ENCODE measurements around the gene SNAPC4.

Gene SNAPC4, protein sequence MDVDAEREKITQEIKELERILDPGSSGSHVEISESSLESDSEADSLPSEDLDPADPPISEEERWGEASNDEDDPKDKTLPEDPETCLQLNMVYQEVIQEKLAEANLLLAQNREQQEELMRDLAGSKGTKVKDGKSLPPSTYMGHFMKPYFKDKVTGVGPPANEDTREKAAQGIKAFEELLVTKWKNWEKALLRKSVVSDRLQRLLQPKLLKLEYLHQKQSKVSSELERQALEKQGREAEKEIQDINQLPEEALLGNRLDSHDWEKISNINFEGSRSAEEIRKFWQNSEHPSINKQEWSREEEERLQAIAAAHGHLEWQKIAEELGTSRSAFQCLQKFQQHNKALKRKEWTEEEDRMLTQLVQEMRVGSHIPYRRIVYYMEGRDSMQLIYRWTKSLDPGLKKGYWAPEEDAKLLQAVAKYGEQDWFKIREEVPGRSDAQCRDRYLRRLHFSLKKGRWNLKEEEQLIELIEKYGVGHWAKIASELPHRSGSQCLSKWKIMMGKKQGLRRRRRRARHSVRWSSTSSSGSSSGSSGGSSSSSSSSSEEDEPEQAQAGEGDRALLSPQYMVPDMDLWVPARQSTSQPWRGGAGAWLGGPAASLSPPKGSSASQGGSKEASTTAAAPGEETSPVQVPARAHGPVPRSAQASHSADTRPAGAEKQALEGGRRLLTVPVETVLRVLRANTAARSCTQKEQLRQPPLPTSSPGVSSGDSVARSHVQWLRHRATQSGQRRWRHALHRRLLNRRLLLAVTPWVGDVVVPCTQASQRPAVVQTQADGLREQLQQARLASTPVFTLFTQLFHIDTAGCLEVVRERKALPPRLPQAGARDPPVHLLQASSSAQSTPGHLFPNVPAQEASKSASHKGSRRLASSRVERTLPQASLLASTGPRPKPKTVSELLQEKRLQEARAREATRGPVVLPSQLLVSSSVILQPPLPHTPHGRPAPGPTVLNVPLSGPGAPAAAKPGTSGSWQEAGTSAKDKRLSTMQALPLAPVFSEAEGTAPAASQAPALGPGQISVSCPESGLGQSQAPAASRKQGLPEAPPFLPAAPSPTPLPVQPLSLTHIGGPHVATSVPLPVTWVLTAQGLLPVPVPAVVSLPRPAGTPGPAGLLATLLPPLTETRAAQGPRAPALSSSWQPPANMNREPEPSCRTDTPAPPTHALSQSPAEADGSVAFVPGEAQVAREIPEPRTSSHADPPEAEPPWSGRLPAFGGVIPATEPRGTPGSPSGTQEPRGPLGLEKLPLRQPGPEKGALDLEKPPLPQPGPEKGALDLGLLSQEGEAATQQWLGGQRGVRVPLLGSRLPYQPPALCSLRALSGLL (N-terminal part only)

DNA sequence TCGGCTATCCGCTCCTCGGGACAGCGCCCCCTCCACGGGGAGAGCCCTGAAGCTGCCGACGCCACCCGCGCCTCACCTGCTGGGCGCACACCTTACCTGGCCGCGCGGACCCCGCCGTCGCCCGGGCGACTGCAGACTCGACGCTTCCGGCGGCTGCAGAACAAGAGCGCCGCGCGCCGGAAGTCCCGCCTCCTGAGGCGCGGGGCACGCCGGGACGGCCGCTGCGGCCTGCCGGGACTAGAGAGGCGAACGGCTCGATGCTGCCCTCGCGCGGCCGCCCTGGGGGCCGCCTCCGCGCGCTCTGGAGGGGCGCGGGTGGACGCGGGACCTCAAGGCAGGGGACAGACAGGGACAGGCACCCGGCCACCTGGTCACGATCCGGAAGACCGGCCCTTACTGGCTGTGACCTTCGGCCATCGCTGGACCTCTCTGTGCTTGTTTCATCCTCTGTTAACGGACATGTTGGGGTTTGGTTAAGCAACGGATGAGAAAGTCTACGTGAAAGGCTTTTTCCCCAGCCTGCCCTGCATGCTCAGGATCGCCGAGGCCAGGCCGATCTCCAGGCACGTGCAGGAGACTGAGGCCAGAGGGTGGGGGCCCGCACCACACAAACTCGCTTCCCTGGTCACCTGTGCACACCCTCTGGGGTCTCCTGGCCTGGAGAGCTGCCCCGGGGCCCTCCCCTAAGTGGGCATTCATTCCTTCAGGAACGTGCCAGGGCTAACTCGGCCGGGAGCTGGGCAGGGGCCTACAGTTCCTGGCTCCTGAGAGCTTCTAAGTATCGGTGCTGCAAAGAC, at the start of gene SNAPC4:
SNAPC4 (minus strand) TSS at position 133 of the 797 bp plus-strand sequence. CDS start 1,742 bp downstream, outside the sequence.
- Histone ChIP-seq H3K9me3 (ENCODE audit: insufficient read depth, low read length) (no peaks in the 10 kb centered on the region), H3K9ac (ENCODE audit: low read length) (peak within 1 kb of the TSS; percentile 90), H3K4me2 (ENCODE audit: low read depth, low read length, poor library complexity, severe bottlenecking) (peak within 1 kb of the TSS; percentile 79), H3K9me2 (replicated peaks; ENCODE audit: insufficient read depth, low read length) (no peaks in the 10 kb centered on the region), H3F3A (ENCODE audit: insufficient read depth) (peaks cover 11% of the 10 kb centered on the region; the same call in 1 of the 2 replicates), H3K36me3 (ENCODE audit: low read length) (0 out of 2 replicates have a peak, but pooled peaks cover 3% of the 10 kb centered on the region), H3K27ac (ENCODE audit: low read depth, low read length) (peak within 1 kb of the TSS; percentile 38), H3K79me2 (ENCODE audit: insufficient read depth, low read length) (peaks cover 22% of the 10 kb centered on the region), H3K27me3 (ENCODE audit: low read length) (no peaks in the 10 kb centered on the region), H2AFZ (ENCODE audit: low read depth, low read length, severe bottlenecking) (peak within 1 kb of the TSS; percentile 32), H3K4me3 (ENCODE audit: insufficient read depth, low read length, poor library complexity, severe bottlenecking) (peak within 1 kb of the TSS; percentile 94), H4K20me1 (ENCODE audit: low read depth, low read length) (no peaks in the 10 kb centered on the region; the same call in 1 of the 2 replicates)
- TF ChIP-seq EZH2phosphoT487 (conservative IDR thresholded peaks at IDR 0.05; ENCODE audit: low read length), result no peak
- TF ChIP-seq, protein P1, sequence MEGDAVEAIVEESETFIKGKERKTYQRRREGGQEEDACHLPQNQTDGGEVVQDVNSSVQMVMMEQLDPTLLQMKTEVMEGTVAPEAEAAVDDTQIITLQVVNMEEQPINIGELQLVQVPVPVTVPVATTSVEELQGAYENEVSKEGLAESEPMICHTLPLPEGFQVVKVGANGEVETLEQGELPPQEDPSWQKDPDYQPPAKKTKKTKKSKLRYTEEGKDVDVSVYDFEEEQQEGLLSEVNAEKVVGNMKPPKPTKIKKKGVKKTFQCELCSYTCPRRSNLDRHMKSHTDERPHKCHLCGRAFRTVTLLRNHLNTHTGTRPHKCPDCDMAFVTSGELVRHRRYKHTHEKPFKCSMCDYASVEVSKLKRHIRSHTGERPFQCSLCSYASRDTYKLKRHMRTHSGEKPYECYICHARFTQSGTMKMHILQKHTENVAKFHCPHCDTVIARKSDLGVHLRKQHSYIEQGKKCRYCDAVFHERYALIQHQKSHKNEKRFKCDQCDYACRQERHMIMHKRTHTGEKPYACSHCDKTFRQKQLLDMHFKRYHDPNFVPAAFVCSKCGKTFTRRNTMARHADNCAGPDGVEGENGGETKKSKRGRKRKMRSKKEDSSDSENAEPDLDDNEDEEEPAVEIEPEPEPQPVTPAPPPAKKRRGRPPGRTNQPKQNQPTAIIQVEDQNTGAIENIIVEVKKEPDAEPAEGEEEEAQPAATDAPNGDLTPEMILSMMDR (IDR thresholded peaks at IDR 0.05; ENCODE audit: insufficient read depth, low read length, poor library complexity, severe bottlenecking), result peak; percentile 77

DNA sequence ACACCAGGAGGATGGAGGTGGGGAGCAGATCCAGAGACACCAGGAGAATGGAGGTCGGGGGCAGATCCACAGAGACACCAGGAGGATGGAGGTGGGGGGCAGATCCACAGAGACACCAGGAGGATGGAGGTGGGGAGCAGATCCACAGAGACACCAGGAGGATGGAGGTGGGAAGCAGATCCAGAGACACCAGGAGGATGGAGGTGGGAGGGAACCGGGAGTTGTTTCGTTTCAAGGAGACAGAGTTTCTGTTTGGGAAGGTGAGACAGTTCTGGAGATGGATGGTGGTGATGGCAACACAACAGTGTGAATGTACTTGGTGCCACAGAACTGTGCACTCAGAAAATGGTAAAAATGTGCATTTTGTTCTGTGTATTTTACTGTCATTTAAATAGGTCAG, 48.7 kb upstream of the SNAPC4 start:
- H3K36me3 ChIP-seq (ENCODE audit: low read length), result peaks cover 2% of the 10 kb centered on the region; the same call in 1 of the 2 replicates
- no peaks in the 10 kb centered on the region for H3F3A ChIP-seq (ENCODE audit: insufficient read depth)
- H3K4me2 ChIP-seq (ENCODE audit: low read depth, low read length, poor library complexity, severe bottlenecking), result no peak overlapping the region
- H3K27ac ChIP-seq (ENCODE audit: low read depth, low read length), result no peak overlapping the region
- H3K9me2 ChIP-seq (replicated peaks; ENCODE audit: insufficient read depth, low read length), result no peaks in the 10 kb centered on the region
- H3K27me3 ChIP-seq (ENCODE audit: low read length), result no peaks in the 10 kb centered on the region
- TF ChIP-seq EZH2phosphoT487 (conservative IDR thresholded peaks at IDR 0.05; ENCODE audit: low read length), result no peak
- TF ChIP-seq, protein P1 (IDR thresholded peaks at IDR 0.05; ENCODE audit: insufficient read depth, low read length, poor library complexity, severe bottlenecking), result no peak
- no peaks in the 10 kb centered on the region for H4K20me1 ChIP-seq (ENCODE audit: low read depth, low read length)
- H2AFZ ChIP-seq (ENCODE audit: low read depth, low read length, severe bottlenecking), result no peak overlapping the region
- no peaks in the 10 kb centered on the region for H3K79me2 ChIP-seq (ENCODE audit: insufficient read depth, low read length)
- no peak overlapping the region for H3K9ac ChIP-seq (ENCODE audit: low read length)
- no peak overlapping the region for H3K4me3 ChIP-seq (ENCODE audit: insufficient read depth, low read length, poor library complexity, severe bottlenecking)
- H3K9me3 ChIP-seq (ENCODE audit: insufficient read depth, low read length), result no peaks in the 10 kb centered on the region
